PFSK-1 (cell line): ENCODE data around the gene CD200.

Source experiments
- FOXP2 ChIP-seq: optimal IDR thresholded peaks from 2 replicates; pipeline ENCODE3; 2011; ENCODE audit warnings: borderline replicate concordance, control low read depth, inconsistent platforms; ENCODE audit not compliant: insufficient read depth; ENCODE audit errors: extremely low read length, extremely low read depth
- POLR2AphosphoS5 ChIP-seq: IDR thresholded peaks from 2 replicates; pipeline ENCODE4 v1.6.1; 2012; ENCODE audit warnings: low read depth, mild to moderate bottlenecking, control low read depth, low read length, moderate library complexity
- SIN3A ChIP-seq: IDR thresholded peaks from 2 replicates; pipeline ENCODE4 v1.6.1; 2012; ENCODE audit warnings: mild to moderate bottlenecking, low read length, moderate library complexity, borderline replicate concordance; ENCODE audit not compliant: insufficient read depth
- TAF1 ChIP-seq: IDR thresholded peaks from 2 replicates; pipeline ENCODE4 v1.6.1; 2012; ENCODE audit warnings: low read length, control low read depth, borderline replicate concordance; ENCODE audit not compliant: insufficient read depth
- TF ChIP-seq, protein P1 (sequence below), 2 experiments: IDR thresholded peaks; 2 replicates each; pipeline versions ENCODE4 v1.6.1 to v1.8.0; 2011 to 2012; ENCODE audit warnings: low read depth in 2 of 2, low read length in 2 of 2, control low read depth in 1 of 2, inconsistent platforms in 1 of 2, mild to moderate bottlenecking in 1 of 2, moderate library complexity in 1 of 2; ENCODE audit not compliant: insufficient read depth in 1 of 2

Gene CD200

DNA sequence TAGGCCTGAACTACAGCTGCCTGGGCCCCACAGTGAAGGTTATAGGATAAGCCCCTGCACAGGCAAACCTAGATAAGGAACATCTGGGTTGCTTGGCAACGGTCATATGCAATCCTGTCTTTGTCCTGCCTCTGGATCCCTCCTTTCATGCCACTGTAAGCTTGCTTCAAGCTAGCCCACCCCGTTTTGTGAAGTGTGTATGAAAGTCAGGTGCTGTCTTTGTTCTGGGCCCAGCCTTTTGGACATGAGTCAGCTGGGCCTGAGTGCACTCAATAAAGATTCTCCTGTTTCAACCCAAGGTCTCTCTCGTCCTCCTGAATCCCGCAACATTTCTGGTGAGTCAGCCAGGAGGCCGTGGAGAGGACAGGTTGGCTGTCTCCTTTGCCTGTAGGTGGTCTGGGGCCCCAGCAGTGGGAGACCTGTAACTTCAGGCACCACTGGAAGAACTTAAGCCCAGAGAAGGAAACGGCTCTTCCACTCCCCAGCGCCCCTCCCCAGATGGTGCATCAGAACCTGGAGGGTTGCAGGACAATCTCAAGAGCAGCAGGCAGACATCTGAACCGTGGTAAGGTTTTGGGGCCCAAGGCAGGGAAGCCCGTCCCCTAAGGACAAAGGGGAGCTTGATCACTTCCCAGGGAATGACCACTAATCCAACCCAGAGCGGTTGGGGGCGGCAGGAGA, 30.7 kb upstream of the CD200 start:
- TF ChIP-seq TAF1 = no peak
- TF ChIP-seq, protein P1, sequence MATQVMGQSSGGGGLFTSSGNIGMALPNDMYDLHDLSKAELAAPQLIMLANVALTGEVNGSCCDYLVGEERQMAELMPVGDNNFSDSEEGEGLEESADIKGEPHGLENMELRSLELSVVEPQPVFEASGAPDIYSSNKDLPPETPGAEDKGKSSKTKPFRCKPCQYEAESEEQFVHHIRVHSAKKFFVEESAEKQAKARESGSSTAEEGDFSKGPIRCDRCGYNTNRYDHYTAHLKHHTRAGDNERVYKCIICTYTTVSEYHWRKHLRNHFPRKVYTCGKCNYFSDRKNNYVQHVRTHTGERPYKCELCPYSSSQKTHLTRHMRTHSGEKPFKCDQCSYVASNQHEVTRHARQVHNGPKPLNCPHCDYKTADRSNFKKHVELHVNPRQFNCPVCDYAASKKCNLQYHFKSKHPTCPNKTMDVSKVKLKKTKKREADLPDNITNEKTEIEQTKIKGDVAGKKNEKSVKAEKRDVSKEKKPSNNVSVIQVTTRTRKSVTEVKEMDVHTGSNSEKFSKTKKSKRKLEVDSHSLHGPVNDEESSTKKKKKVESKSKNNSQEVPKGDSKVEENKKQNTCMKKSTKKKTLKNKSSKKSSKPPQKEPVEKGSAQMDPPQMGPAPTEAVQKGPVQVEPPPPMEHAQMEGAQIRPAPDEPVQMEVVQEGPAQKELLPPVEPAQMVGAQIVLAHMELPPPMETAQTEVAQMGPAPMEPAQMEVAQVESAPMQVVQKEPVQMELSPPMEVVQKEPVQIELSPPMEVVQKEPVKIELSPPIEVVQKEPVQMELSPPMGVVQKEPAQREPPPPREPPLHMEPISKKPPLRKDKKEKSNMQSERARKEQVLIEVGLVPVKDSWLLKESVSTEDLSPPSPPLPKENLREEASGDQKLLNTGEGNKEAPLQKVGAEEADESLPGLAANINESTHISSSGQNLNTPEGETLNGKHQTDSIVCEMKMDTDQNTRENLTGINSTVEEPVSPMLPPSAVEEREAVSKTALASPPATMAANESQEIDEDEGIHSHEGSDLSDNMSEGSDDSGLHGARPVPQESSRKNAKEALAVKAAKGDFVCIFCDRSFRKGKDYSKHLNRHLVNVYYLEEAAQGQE (IDR thresholded peaks at IDR 0.05; ENCODE audit: insufficient read depth in 1 of 2, low read depth in 2 of 2, low read length in 2 of 2) = no peak
- TF ChIP-seq FOXP2 = no peak
- no peak for TF ChIP-seq SIN3A
- no peak for TF ChIP-seq POLR2AphosphoS5

DNA sequence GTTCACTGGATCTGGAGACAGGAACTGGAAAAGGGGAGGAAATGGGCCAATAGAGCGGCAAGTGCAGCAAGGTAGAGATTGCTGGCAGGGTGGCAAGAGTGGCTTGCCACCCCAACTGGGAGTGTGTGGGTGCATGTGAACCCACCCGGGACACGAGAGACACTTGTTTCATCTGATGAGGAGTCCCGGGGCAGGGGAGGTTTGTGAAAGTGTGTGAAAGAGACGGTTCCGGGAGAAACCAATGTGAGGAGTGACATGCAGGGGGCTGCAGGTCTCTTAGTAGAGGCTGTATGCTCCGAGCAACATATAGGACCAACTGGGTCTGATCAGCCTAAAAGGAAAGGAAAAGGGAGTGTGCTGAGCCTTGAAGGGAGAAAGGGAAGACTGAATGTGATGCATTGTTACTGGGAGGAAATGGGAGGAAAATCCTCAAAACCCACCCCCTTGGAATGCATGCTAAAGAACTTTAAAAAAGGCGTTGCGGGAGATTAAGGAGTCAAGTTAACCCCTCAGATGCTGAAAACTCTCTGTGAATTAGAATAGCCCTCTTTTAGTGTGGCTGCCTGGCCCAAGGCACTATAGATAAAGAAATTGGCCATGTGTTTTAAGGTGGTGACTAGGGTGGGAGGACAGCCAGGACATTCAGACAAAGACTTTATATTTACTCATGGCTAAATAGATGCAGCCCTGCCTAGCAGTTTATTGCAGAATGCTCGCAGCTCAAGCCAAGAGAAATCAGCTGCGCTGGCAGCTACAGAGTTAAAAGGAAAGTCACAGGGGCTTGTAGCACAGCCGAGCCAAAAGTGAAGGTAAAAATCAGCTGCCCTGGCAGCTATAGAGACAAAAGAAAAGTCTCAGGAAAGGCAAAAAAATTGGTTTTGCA, 29.8 kb upstream of the CD200 start:
- TF ChIP-seq TAF1 = no peak
- no peak for TF ChIP-seq FOXP2
- TF ChIP-seq POLR2AphosphoS5 = no peak
- TF ChIP-seq, protein P1 (IDR thresholded peaks at IDR 0.05; ENCODE audit: insufficient read depth in 1 of 2, low read depth in 2 of 2, low read length in 2 of 2) = no peak
- TF ChIP-seq SIN3A = no peak

DNA sequence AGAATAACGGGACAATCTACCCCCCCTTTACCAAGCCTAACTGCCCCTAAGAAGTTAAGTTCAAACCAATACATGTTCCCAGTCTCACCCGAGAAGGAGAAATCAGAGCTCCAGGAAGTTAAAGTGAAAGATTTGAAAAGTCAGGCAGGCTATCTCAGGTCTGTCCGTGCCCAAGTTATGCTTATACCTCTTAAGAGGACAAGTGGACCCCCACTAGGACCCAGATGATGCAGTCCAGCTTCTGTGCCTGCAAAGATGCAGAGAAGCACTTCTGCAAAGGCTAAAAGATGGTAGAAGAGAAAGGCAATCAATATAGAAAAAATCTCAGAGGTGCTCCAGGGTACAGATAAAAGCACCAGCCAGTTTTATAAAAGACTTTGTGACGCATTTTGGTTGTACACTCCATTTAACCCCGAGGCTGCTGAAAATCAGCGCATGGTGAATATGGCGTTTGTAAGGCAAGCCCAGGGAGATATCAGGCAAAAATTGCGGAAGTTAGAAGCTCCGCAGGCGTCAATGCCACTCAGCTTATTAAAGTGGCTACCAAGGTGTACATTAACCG, 29.1 kb upstream of the CD200 start:
- no peak for TF ChIP-seq SIN3A
- no peak for TF ChIP-seq TAF1
- no peak for TF ChIP-seq FOXP2
- TF ChIP-seq, protein P1 (IDR thresholded peaks at IDR 0.05; ENCODE audit: insufficient read depth in 1 of 2, low read depth in 2 of 2, low read length in 2 of 2) = no peak
- no peak for TF ChIP-seq POLR2AphosphoS5

DNA sequence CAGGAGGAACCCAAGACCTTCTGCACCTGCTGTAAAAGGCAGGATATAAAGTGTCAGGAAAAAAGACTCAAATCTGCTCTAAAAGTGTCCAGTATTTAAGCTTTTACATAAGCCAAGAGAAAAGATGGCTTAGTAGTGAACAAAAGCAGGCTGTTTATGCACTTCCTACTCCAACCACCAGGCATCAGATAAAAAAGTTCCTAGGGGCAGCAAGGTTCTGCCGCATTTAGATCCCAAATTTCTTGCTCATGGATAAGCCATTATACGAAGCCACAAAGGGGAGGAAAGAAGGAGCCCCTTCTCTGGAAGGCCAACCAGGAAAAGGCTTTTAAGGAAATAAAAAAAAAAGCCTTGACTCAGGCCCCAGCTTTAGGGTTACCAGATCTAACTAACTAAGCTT, 28.3 kb upstream of the CD200 start:
- TF ChIP-seq, protein P1 (IDR thresholded peaks at IDR 0.05; ENCODE audit: insufficient read depth in 1 of 2, low read depth in 2 of 2, low read length in 2 of 2) = no peak
- TF ChIP-seq SIN3A (no peak), POLR2AphosphoS5 (no peak), TAF1 (no peak), FOXP2 (no peak)
